HG02943 (cell line): ENCODE data around the gene GDPD5.
A peak's percentile ranks its signal among the peaks of the same experiment; 100 is the strongest.

Source experiments
- ATAC-seq: cut with Tn5 transposase; IDR thresholded peaks from one replicate; pipeline ENCODE4 v1.9.1; 2021; ENCODE audit warnings: mild to moderate bottlenecking, low read depth, moderate library complexity; ENCODE audit not compliant: unreplicated experiment

The GDPD5 gene

DNA sequence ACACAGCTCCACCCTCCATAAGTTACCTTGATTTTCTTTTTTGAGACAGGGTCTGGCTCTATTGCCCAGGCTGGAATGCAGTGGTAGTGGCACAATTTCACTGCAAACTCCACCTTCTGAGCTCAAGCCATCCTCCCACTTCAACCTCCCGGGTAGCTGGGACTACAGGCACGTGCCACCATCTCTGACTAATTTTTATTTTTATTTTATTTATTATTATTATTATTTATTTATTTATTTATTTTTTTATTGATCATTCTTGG, 116.9 kb downstream of the GDPD5 start:
- no peak for ATAC-seq

DNA sequence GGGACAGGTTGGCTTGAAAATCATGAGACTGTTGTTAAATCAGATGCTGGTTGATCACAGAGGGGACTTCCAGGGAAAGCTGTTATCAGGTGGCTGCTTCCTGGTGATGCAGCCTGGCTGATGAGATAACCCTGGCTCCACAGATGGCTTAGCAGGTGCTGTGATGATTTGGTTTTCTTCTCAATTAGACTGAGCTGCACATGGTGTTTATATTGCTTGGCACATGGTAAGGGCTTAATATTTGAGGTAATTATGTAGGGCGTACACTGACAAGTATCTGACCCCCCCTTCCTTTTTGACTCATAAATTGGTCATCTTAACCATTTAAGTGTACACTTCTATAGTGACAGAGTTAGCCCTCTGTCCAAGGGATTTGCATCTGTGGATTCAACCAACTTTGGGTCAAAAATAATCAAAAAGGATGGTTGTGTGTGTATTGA, 119.4 kb downstream of the GDPD5 start:
- no peak for ATAC-seq

DNA sequence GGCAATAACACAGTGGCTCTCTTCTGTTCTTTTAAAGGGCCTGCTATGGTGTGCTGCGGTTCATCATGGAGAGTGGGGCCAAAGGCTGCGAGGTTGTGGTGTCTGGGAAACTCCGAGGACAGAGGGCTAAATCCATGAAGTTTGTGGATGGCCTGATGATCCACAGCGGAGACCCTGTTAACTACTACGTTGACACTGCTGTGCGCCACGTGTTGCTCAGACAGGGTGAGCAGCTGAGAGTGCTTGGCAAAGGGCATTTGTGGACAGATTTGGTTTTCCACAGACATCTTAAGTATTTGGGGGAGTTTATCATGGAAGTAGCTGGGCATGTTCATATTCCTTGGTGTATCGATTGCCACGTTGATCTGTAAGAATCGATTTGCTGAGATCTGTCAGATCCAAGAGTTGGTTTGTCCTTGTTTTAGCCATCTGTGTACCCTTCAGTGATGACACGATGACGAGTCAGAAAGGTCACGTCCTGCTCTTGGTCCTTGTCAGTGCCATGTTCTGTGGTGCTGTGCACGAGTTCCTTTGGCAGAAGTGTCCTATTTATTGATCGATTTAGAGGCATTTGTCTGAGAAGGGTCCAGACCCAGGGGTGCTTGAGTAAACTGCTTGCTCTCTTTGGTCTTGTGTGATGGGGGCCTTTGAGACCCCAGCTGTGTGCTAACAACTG, 121.6 kb downstream of the GDPD5 start:
- no peak for ATAC-seq

DNA sequence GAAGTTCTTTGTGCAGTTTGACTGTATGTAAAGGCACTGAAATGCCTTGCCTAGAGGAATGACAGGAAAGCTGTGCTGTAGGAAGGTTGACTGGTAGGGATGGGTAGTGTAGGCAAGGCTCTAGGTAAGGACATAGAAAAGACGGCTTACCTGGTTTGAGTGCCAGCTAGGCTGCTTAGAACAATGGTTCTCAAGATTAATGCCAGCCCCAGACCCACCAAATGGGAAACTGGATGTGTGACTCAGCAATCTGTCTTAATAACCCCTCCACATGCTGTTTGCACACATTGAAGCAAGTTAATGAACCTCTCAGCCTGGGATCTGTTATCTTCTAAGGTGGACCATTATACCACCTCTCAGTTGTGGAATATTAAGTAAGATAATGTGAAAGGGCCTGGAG, 122.7 kb downstream of the GDPD5 start:
- no peak for ATAC-seq

DNA sequence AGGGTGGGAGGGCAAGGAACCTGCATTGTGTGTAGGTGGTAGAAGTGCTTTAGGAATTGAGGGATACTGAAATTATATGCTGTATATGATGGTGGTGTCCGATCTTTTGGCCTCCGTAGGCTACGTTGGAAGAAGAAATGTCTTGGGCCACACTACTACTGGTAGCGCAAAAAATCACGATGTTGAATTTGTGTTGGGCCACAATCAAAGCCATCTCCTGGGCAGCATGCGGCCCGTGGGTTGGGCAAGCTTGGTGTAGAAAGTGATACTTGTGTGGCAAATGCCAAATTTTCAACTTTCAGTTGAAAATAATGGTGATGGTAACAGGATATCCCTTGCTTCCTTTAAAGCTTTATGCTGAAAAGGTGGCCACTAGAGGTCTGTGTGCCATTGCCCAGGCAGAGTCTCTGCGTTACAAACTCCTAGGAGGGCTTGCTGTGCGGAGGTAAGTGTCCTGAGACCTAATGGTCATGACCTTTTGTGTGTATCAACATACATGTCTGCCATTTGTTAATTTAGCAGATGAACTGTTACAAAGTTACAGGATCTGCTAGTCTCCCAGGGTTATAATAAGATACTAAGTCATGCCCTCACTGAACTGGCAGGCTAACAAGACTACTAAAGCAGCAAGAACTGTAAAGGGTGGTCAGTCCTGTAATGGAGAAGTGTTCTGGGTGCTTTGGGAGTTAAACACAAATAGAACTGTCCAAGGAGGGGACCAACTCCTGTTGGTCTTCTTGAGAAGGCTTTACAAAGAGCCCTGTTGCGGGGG, 123.6 kb downstream of the GDPD5 start:
- ATAC-seq = no peak

DNA sequence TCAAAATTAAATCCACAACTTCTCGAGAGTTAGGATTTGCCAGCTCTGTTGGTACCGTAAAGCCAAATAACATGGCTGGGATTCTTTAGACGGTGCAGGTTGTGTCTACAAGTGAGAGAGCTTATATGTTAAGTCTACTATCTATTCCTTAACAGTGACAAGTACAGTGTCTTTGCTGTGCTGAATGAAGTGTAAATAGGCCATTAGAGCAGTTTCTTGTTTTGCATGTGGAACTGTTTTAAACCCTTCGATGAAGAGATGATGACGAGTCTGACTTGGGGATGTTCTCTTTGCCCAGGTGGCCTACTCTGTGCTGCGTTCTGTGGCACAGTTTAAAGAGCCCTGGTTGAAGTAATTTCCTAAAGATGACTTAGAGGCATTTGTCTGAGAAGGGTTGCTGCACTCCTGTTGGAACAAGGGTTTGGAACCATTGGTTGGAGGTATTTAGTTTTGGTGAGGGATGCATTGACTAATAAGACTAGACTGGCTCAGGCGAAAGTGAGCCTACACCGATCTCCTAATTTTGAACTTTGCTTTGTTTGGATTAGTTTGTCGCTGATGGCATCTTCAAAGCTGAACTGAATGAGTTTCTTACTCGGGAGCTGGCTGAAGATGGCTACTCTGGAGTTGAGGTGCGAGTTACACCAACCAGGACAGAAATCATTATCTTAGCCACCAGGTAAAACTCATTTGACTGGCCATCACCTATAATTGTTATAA, 125.4 kb downstream of the GDPD5 start:
- no peak for ATAC-seq

DNA sequence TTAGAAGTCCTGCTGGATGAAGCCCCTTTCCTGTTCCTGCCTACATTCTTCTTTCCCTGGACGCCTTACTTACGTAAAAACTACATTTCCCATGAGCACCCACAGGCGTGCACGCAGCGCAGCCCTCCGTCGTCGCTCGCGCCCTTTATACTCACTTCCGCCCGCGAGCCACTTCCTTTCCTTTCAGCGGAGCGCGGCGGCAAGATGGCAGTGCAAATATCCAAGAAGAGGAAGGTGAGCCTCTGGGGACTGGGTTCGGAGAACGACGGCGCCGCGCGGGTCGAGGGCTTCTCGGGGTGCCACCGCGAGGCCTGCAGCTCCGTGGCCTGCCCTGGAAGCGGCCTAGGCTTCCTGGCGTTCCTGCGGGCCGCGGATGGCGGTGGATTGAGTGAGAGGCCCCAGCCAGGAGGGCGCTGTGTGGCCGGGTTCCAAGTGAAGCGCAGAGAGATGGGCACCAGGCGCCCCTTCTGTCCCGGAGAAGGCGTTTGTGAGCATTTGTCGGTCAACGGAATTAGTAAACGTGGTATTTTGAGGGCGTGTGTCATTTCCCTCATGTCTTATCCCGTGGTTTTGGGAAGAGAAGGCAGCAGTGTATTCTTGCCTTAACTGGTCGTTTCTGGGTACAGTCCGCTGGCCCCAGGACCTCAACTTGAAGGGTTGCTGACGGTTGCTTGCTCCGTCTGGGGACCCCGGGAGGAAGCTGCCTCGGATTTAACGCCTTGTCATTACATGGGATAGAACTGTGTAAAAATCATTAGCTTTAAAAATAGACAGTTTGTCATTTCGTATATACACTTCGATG, 126.2 kb downstream of the GDPD5 start, which contains the start of gene RPS3:
RPS3 (plus strand) TSS at position 175 of the 802 bp plus-strand sequence; CDS start at position 205, 30 bp downstream.
- ATAC-seq = peak; percentile 89

DNA sequence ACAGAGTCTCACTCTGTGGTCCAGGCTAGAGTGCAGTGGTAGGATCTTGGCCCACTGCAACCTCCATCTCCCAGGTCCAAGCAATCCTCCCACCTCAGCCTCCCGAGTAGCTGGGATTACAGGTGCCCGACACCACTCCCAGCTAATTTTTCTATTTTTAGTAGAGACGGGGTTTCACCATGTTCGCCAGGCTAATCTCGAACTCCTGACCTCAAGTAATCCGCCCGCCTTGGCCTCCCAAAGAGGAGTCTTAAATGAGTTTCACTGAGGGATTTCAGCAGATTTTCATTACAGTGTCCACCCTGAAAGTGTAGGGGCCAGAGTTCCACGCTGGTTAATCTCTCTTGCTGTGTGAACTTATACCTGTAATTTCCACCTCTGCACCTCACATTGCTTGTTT, 126.8 kb downstream of the GDPD5 start:
- peak; percentile 4 for ATAC-seq

DNA sequence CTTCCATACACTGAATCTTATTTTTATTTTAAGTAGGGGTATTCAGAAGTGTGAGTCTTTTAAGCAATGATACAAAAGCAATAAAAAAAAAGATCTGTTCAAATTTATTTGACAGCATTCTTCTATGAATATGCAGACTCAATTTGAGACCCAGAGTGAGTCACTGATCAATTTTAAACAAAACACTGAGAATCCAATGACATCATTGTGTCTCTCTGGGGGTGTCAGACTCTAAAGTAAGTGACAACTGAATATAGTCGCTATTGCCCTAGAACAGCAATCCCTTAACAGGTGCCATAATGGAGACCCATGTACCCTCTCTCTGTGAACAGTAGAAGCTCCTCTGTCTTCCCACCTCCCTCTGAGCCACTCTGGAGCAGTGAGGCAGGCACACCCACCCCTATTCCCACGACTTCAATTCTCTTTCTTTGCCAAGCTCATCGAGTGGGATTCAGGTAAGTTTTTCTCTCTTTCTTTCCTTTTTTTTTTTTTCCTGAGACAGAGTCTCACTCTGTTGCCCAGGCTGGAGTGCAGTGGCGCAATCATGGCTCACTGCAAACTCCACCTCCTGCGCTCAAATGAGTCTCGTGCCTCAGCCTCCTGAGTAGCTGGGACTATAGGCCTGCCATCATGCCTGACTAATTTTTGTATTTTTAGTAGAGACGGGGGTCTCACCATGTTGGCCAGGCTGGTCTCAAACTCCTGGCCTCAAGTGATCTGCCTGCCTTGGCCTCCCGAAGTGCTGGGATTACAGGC, 131.5 kb downstream of the GDPD5 start:
- ATAC-seq = no peak

DNA sequence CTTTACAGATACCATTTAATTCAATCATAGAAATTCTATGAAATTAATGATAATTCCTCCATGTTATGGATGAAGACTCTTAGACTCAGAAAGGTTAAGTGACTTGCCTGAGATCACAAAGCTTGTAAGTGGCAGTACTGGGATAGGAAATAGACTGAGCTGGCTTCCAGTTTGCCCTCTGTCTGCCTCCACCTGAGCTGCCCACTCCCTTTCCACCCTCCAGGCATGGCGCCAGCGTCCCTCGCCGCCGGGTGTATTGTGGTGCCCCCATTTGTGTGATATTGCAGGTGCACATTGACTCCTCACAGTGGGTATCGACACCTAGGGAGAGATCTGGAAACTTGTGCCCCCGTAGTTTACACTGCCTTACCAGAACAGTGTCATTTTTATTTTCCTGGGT, 135.8 kb downstream of the GDPD5 start:
- no peak for ATAC-seq

DNA sequence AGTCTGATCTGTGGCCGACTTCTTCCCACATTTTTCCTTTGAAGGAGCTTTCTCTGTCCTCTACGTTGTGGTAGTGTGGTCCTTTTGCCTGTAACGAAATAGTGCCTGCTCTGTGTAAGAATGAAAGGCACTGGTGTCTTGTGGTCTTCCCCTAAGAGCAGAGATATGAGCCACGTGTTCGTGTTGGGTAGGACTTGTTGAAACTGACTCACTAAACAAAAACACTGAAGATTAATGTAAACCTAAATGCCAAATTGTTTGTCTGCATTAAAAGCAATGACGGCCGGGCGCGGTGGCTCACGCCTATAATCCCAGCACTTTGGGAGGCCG, 136.5 kb downstream of the GDPD5 start:
- no peak for ATAC-seq

DNA sequence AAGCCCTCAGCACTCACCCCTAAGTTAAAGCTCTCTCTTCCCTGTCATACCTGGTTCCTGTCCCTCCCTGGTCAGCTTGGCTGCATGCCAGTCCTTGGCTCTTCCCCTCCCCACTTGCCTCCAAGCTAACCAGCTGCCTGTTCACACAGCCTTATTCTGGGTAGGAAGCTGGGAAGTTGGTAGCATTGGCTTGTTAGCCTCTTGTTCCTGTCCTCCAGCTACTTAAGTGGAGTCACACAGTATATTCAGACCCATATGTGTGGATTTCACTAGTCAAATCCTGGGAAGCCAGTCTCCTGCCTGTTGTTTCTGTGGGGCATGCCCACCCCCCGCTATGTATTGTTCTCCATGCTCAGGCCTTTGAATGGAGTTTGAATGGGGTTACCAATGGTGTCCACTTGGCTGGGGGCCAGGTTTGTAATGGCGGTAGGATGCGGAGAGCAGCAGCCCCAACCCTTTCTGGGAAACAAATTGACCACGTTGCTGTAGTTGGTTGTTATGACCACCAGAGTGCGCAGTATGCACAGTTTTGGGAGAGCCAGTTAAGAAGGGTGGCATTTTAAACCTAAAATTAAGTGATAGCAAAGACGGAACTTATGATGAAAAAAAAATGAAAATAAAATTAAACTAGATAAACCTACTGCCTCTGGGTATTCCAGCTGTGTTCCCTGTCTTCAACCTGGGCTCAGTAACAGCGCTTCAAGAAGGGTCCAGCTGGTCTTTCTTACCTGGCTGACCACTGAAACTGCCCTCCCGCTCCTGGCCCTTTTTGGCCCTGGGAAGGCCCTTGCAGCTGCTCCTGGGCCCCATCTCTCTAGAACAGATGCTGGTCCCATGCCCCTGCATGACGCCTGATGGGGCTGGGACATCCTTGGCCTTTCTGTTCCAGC, 137.1 kb downstream of the GDPD5 start:
- ATAC-seq = no peak

DNA sequence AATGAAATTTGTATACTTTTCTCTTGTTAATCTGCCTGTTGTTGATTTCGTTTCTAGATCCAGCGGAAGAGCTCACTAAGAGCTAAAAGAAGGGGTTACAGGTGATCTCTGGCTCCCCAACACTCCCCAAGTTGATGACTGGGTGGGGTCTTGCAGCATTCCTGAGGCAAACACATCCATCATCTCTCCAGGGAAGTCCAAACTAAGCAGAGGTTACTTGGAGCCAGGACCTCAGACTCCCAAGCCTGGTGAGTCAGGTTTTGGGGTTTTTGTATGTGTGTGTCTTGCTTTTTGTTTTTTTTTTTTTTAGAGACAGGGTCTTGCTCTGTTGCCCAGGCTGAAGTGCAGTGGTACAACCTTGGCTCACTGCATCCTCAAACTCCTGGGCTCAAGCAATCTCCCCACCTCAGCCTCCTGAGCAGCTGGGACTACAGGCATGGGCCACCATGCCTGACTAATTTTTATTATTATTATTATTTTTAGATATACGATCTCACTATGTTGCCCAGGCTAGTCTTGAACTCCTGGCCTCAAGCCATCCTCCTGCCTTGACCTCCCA, 137.9 kb downstream of the GDPD5 start:
- ATAC-seq = no peak

DNA sequence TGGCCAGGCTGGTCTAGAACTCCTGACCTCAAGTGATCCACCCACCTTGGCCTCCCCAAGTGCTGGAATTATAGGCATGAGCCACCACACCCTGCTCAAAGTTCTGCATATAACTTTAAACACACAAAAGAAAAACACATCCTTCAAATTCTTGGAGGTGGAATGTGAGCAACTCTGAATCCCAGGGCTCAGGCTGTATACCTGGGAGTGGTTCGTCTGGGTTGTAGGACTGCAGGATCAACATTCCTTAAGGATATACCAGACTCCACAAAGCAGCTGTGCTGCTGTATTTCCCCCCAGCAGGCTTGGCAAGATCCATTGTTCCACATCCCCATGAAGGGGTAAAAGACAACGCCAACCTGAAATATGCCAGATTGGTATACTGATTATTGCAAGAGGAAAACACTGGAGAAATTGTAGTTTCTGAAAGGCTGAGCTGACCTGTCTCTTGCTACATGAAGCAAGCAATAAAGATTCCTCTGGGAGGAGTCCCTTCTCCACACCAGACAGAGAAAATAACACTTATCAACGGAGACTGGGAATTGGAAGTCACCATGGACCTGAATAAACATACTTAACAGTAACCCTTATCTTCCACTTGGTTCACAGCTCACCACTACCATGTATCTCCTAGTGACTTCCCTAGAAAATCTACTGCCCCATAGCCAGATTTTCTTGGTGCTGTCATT, 138.7 kb downstream of the GDPD5 start:
- no peak for ATAC-seq
